ENCODE results near the gene KRT5. TPM values are rescaled to one million over a fixed set of nuclear protein-coding genes. Genes with fewer than 3 reads are reported as not detected.

The KRT5 gene
- total RNA-seq, 2 donors from 2014 or later: 160 to 516 TPM

GRCh38 chr12:52559979-52560378 lies 39.8 kb upstream of the KRT5 start:
- 89% methylated on average over 4 of the region's 4 CpGs for WGBS
- Histone ChIP-seq H3K27me3 (replicated peaks; ENCODE audit: insufficient read depth) (no peaks in the 10 kb centered on the region), H3K9me3 (no peaks in the 10 kb centered on the region), H3K4me1 (replicated peaks) (no peaks in the 10 kb centered on the region), H3K36me3 (no peaks in the 10 kb centered on the region), H3K27ac (no peak overlapping the region), H3K4me3 (no peak overlapping the region)
- TF ChIP-seq POLR2AphosphoS5 (IDR thresholded peaks at IDR 0.05) (no peak), POLR2A (IDR thresholded peaks at IDR 0.05) (no peak), CTCF (IDR thresholded peaks at IDR 0.05) (no peak)
- intact Hi-C loops (cut with DNase I): no loop called here
- no peak for DNase-seq (ENCODE audit: low spot score)

- Histone ChIP-seq H3K36me3 (no peaks in the 10 kb centered on the region), H3K4me1 (replicated peaks) (no peaks in the 10 kb centered on the region), H3K27me3 (replicated peaks; ENCODE audit: insufficient read depth) (no peaks in the 10 kb centered on the region), H3K9me3 (no peaks in the 10 kb centered on the region), H3K4me3 (no peak overlapping the region), H3K27ac (no peak overlapping the region)
- 82% methylated on average over 8 of the region's 8 CpGs for WGBS
- TF ChIP-seq POLR2AphosphoS5 (IDR thresholded peaks at IDR 0.05): no peak
- TF ChIP-seq POLR2A (IDR thresholded peaks at IDR 0.05): no peak
- no peak for TF ChIP-seq CTCF (IDR thresholded peaks at IDR 0.05)
- intact Hi-C loops (cut with DNase I): no loop called here
- no peak for DNase-seq (ENCODE audit: low spot score)
Measured at GRCh38 chr12:52558781-52559445, 38.7 kb upstream of the KRT5 start.

- Histone ChIP-seq H3K4me3 (no peak overlapping the region), H3K27ac (no peak overlapping the region), H3K4me1 (replicated peaks) (no peaks in the 10 kb centered on the region), H3K9me3 (no peaks in the 10 kb centered on the region), H3K27me3 (replicated peaks; ENCODE audit: insufficient read depth) (no peaks in the 10 kb centered on the region), H3K36me3 (no peaks in the 10 kb centered on the region)
- TF ChIP-seq POLR2AphosphoS5 (IDR thresholded peaks at IDR 0.05): no peak
- intact Hi-C loops (cut with DNase I): no loop called here
- DNase-seq (ENCODE audit: low spot score): no peak
- WGBS: 89% methylated on average over 2 of the region's 2 CpGs
Measured at GRCh38 chr12:52557476-52557875, 37.3 kb upstream of the KRT5 start.

- H3K4me3 ChIP-seq: no peak overlapping the region
- WGBS: 89% methylated on average over 6 of the region's 6 CpGs
Measured at GRCh38 chr12:52555577-52555976, 35.4 kb upstream of the KRT5 start.

GRCh38 chr12:52552681-52553195 lies 32.5 kb upstream of the KRT5 start, which contains the start of gene KRT71:
Gene KRT71 (minus strand): TSS chr12:52553145. CDS start chr12:52553077, 68 bp downstream.
- Histone ChIP-seq H3K4me1 (replicated peaks) (no peaks in the 10 kb centered on the region), H3K27ac (no peak within 1 kb of the TSS), H3K36me3 (no peaks in the 10 kb centered on the region), H3K4me3 (no peak within 1 kb of the TSS), H3K27me3 (replicated peaks; ENCODE audit: insufficient read depth) (no peaks in the 10 kb centered on the region), H3K9me3 (no peaks in the 10 kb centered on the region)
- 65% methylated on average over 8 of the region's 14 CpGs for WGBS
- intact Hi-C loops (cut with DNase I): no loop called here
- TF ChIP-seq POLR2AphosphoS5 (IDR thresholded peaks at IDR 0.05): no peak
- no peak for TF ChIP-seq POLR2A (IDR thresholded peaks at IDR 0.05)
- TF ChIP-seq CTCF (IDR thresholded peaks at IDR 0.05): no peak
- no peak for DNase-seq (ENCODE audit: low spot score)

More at GRCh38 chr12:52555577-52555976, 35.4 kb upstream of the KRT5 start:
- Histone ChIP-seq H3K4me1 (replicated peaks) (no peaks in the 10 kb centered on the region), H3K9me3 (no peaks in the 10 kb centered on the region), H3K27me3 (replicated peaks; ENCODE audit: insufficient read depth) (no peaks in the 10 kb centered on the region), H3K36me3 (no peaks in the 10 kb centered on the region), H3K27ac (no peak overlapping the region)
- TF ChIP-seq POLR2A (IDR thresholded peaks at IDR 0.05) (no peak), CTCF (IDR thresholded peaks at IDR 0.05) (no peak), POLR2AphosphoS5 (IDR thresholded peaks at IDR 0.05) (no peak)
- intact Hi-C loops (cut with DNase I): no loop called here
- no peak for DNase-seq (ENCODE audit: low spot score)

Measured in prostate gland (tissue), 2 donors.